ENCODE data around the gene CELF1. TPM values are rescaled to one million over a fixed set of nuclear protein-coding genes. Genes with fewer than 3 reads are reported as not detected.

CELF1 gene
- total RNA-seq, 4 donors from 2014 or later, result 51.2 to 138 (median 121) TPM

- intact Hi-C loops (cut with DNase I; ENCODE audit: low total_unique reads), result no loop called here
- H3K4me3 ChIP-seq, result peak overlapping the region in 1 of 2 donors; percentile 5
- H3K4me1 ChIP-seq, result peaks cover 3 to 5% of the 10 kb centered on the region in 2 donors
These were observed 46.0 kb downstream of the CELF1 start for GRCh38 chr11:47506795-47507562.

GRCh38 chr11:47506373-47506772, 46.6 kb downstream of the CELF1 start:
- Histone ChIP-seq H3K4me3 (no peak overlapping the region), H3K4me1 (peaks cover 3 to 5% of the 10 kb centered on the region in 2 donors), H3K27ac (peak overlapping the region; percentile 65 to 70), H3K27me3 (no peaks in the 10 kb centered on the region), H3K9me3 (no peaks in the 10 kb centered on the region), H3K36me3 (no peaks in the 10 kb centered on the region)
- TF ChIP-seq POLR2A (IDR thresholded peaks at IDR 0.05) (no peak), CTCF (IDR thresholded peaks at IDR 0.05) (no peak)
- DNase-seq, result no peak
- intact Hi-C loops (cut with DNase I; ENCODE audit: low total_unique reads), result no loop called here

More at GRCh38 chr11:47506795-47507562, 46.0 kb downstream of the CELF1 start:
- no peaks in the 10 kb centered on the region for H3K36me3 ChIP-seq
- no peaks in the 10 kb centered on the region for H3K9me3 ChIP-seq
- DNase-seq, result no peak
- no peak for TF ChIP-seq CTCF (IDR thresholded peaks at IDR 0.05)
- no peak for TF ChIP-seq POLR2A (IDR thresholded peaks at IDR 0.05)
- peak overlapping the region; percentile 65 to 70 for H3K27ac ChIP-seq
- H3K27me3 ChIP-seq, result no peaks in the 10 kb centered on the region

GRCh38 chr11:47504910-47505309, 48.0 kb downstream of the CELF1 start:
- intact Hi-C loops (cut with DNase I; ENCODE audit: low total_unique reads), result no loop called here
- Histone ChIP-seq H3K36me3 (no peaks in the 10 kb centered on the region), H3K27ac (no peak overlapping the region), H3K9me3 (no peaks in the 10 kb centered on the region), H3K27me3 (no peaks in the 10 kb centered on the region), H3K4me1 (peaks cover 3 to 5% of the 10 kb centered on the region in 2 donors), H3K4me3 (no peak overlapping the region)
- TF ChIP-seq POLR2A (IDR thresholded peaks at IDR 0.05) (no peak), CTCF (IDR thresholded peaks at IDR 0.05) (no peak)
- no peak for DNase-seq

GRCh38 chr11:47503227-47503626, 49.7 kb downstream of the CELF1 start:
- Histone ChIP-seq H3K4me1 (peaks cover 0 to 5% of the 10 kb centered on the region in 2 donors), H3K27me3 (no peaks in the 10 kb centered on the region), H3K4me3 (no peak overlapping the region), H3K27ac (no peak overlapping the region), H3K36me3 (no peaks in the 10 kb centered on the region), H3K9me3 (no peaks in the 10 kb centered on the region)
- TF ChIP-seq POLR2A (IDR thresholded peaks at IDR 0.05) (no peak), CTCF (IDR thresholded peaks at IDR 0.05) (no peak)
- no peak for DNase-seq
- intact Hi-C loops (cut with DNase I; ENCODE audit: low total_unique reads), result no loop called here

GRCh38 chr11:47502767-47503166, 50.2 kb downstream of the CELF1 start:
- H3K4me3 ChIP-seq, result no peak overlapping the region
- DNase-seq, result no peak
- no peak overlapping the region for H3K27ac ChIP-seq
- TF ChIP-seq CTCF (IDR thresholded peaks at IDR 0.05), result no peak
- TF ChIP-seq POLR2A (IDR thresholded peaks at IDR 0.05), result no peak
- intact Hi-C loops (cut with DNase I; ENCODE audit: low total_unique reads), result no loop called here
- H3K36me3 ChIP-seq, result no peaks in the 10 kb centered on the region
- H3K27me3 ChIP-seq, result no peaks in the 10 kb centered on the region
- H3K4me1 ChIP-seq, result peaks cover 0 to 3% of the 10 kb centered on the region in 2 donors
- H3K9me3 ChIP-seq, result no peaks in the 10 kb centered on the region

All from uterus (tissue), 4 donors.